LoVo (cell line): ENCODE data around the gene FAM216B.
"Not testable (repeated sequence)": the region's sequence is repeated elsewhere in the genome, so short reads cannot be mapped to it uniquely, and the experiment has no call there.

Experiments
- DNase-seq: peaks from one replicate; pipeline ENCODE4 v3.0.0-alpha.2; 2016; ENCODE audit warnings: low spot score

FAM216B gene

DNA sequence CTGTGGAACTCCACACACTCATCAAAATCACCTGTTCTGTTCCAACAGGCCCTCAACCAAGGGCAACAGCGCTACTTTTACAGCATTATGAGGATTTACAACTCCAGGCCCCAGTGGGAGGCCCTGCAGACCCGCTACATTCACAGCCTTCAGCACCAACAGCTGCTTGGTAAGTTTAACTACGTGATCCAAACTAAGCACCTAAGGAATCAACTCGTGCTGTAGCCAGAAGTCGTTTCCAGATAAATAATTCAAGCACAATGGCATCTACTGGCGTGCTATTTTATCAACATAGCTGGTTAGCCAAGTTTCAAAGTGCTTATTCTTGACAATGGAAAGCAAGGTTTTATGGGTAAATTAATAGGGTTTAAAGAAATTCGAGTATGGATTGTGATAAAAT lies 5.3 kb downstream of the FAM216B start:
- no peak for DNase-seq

DNA sequence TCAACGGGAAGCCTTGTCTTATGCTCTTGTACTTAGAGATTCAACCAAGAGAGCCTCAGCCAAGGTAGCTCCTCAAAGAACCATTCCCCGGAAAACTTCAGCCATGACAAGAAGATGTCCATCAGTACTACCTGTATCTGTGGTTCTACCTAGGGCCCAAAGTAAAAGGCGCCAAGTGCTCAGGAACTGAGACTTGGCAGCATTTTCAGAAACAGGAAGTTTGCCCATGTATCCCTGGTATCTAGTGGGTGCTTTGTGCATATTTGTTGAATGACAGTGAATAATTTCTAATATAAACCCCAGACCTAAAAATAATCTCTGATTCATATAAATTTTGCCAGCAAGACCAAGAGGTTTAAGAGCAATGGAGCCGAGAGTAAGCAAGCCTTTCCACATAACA lies 7.2 kb downstream of the FAM216B start:
- no peak for DNase-seq

DNA sequence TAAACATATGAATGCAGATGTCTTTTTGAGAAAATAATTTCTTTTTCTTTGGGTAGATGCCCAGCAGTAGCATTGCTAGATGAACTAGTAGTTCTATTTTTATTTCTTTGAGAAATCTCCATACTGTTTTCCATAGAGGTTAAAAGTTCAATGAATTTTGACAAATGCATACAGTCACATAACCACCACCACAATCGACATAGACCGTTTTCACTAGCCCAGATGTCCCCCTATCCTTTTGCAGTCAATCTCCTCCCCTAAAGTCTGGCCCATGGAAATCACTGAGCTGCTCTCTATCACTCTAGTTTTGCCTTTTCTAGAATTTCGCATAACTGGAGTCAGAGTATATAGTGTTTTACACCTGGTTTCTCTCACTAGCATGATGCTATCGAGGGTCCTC lies 10.8 kb downstream of the FAM216B start:
- no peak for DNase-seq

DNA sequence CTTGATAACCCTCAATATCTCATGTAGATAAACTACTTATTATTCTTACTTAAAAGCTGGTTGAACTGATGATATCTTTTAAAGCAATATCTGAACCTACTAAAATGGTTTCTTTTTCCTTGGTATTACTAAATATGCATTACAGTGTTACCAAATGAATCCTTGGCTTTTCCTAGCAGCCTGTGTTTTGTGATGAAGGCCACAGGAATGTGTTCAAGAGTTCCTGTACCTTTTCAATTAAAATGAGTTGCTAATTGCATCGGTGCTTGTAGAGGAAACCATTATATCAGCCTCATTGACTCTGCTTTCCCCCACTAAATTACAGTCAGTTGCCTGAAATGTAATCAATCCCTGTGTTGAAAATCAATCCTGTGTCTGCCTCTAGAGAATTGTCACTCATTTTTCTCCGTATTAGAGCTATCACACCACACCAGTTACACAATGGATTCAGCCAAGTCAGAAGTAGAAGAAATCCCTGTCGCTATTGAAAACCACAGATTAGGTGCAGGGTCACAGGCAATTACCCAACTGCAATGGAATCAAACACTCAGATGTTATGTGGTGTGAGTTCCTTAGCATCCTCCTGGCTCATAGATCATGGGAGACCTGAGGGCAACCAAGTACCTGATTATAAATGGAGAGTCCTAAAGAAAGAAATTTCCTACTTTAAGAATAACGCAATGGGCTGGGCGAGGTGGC lies 13.3 kb downstream of the FAM216B start:
- no peak for DNase-seq

GRCh38 chr13:42795666-42796065 lies 14.3 kb downstream of the FAM216B start:
- no peak for DNase-seq

- DNase-seq = no peak
Observed at GRCh38 chr13:42796747-42797356, 15.5 kb downstream of the FAM216B start.

DNA sequence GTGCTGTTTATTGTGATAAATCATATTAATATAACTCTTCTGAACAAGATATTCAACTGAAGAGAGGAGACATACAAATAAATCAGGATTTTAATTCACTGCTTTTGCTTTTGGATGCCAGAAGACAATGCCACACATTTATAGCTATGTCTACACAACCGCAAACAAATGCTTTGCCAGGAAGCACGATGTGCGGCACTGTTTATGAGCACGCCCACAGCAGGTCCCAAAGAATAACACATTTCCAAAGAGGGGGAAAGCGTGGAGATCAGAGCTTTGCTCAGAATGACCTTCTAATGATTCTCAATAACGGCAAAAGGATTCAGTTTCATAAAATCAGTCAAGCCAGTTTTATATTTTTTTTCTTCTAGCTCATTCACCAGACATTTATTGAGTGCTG lies 16.7 kb downstream of the FAM216B start:
- DNase-seq = no peak

GRCh38 chr13:42800109-42800643 lies 18.8 kb downstream of the FAM216B start:
- no peak for DNase-seq

- DNase-seq = no peak
Observed at GRCh38 chr13:42803563-42804204, 22.3 kb downstream of the FAM216B start.

DNA sequence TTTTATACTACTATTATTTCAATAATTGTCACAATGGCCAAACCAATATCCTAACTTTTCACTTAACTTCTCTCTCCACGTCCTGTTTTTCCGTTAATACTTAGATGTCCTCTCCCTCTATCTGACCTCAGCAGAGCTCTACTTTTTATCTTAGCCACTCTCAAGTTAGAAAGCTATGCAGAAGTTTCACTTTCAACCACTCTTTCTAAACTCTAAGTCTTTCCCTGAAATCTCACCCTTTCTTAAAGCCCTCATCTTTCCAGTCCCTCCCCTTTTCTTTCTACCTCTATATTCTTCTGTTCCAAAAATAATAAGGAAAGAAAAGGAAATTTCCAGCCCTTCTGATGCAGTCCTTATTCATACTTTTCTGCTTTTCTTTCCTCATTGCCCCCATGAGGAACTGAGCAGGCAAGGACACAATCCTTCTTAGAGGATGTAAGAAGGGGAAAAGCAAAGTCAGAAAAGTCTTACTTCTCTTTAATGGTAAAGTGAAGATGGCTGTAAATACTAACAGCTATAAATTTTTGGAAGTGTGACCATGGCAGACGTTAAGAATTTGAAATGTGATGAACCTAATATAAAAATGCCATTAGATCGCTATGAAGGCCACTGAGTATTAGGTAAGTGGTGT lies 23.0 kb downstream of the FAM216B start:
- DNase-seq = no peak

DNA sequence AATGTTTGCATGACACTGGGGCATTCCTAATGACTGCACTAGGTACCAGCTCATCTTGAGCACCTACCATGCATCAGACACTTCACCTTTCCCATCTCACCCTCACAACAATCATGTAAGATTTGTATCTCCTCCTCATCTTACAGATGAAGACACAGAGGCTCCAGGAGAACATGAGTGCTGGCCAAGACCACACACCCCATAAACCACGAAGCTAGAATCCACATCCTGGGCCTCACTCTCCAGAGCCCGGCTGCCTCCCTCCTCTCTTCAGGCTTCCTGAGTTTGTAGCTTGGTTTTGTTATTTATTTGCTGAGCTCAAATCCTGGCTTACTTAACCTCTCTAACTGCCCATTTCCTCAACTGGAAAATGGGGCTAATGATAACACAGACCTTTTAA lies 25.9 kb downstream of the FAM216B start:
- no peak for DNase-seq

GRCh38 chr13:42807866-42808265 lies 26.5 kb downstream of the FAM216B start:
- DNase-seq = no peak

- DNase-seq = no peak
Observed at GRCh38 chr13:42808341-42808940, 27.1 kb downstream of the FAM216B start.

GRCh38 chr13:42812316-42812715 lies 30.9 kb downstream of the FAM216B start:
- no peak for DNase-seq

- DNase-seq = no peak
Observed at GRCh38 chr13:42814868-42815267, 33.5 kb downstream of the FAM216B start.

GRCh38 chr13:42815681-42816080 lies 34.3 kb downstream of the FAM216B start:
- no peak for DNase-seq

DNA sequence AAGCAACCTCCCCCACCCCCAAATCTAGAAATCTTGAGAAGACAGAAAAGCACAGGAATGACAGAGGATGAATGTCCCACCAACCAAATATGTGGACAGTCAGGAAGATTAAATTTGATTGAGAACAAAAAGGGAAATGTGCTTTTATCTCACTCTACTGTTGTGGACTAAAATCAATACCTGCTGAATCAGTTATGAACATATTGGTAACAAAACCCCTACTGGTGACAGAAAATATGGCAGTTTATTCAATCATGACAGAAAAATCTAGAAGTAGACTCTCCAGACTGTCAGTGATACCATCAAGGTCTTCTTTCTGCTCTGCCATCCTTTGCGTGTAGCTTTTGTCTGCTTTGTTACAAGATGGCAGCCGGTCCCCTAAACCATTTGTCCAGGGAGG lies 35.2 kb downstream of the FAM216B start:
- DNase-seq = no peak

GRCh38 chr13:42819687-42820086 lies 38.3 kb downstream of the FAM216B start:
- not testable (repeated sequence) for DNase-seq

DNA sequence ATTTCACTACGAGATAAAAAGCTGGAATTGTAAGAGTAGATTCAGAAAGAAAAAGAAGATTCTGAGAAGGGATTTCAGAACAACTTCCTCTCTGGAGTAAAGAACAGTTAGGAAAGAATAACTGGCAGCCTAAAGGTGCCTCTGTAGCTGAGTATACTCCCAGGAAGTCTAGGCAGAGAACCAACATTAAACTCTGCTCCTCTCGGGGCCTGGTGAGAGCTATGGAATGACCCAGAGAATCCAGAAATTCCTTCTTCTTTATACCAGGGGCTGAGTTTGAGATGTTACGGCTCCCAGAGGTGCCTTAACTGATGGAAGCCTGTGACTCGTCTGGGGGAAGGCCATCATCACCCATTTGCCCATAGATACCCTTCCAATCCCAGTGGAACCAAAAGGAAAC lies 39.1 kb downstream of the FAM216B start:
- DNase-seq = no peak

DNA sequence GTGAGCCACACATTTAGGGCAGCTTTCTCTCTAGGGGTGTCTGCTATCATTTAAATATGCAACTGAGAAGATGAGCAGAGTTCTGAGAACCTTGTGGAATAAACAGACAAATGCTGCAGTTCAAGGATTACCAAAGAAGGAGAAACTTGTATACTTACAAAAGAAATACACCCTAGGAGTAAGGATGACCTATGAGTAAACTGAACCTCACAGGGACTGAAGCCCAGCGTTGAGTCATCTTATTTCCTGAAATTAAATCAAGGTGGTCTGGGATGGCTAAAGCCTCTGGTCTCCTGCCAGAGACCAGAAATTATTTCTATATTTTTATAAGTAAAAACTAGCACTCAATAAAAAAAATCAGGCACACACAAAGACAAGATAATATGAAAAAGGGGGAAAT lies 40.1 kb downstream of the FAM216B start:
- DNase-seq = no peak

- DNase-seq = no peak
Observed at GRCh38 chr13:42832341-42833096, 51.1 kb downstream of the FAM216B start.

GRCh38 chr13:42834946-42835345 lies 53.6 kb downstream of the FAM216B start:
- DNase-seq = no peak
